ENCODE measurements around the gene UNC13B. TPM values are rescaled to one million over a fixed set of nuclear protein-coding genes. Genes with fewer than 3 reads are reported as not detected.

The UNC13B gene
- total and polyA plus RNA-seq, 2 experiments from 2014 or later: 16.3 to 43.7 TPM

GRCh38 chr9:35446012-35446411 lies 284.2 kb downstream of the UNC13B start:
- TF ChIP-seq CTCF (IDR thresholded peaks at IDR 0.05; ENCODE audit: low read depth, low read length): no peak
- no peaks in the 10 kb centered on the region for H3K4me1 ChIP-seq (ENCODE audit: low read depth)
- H3K36me3 ChIP-seq: no peaks in the 10 kb centered on the region
- H3K4me3 ChIP-seq: no peak overlapping the region
- no peaks in the 10 kb centered on the region for H3K27me3 ChIP-seq
- no peak overlapping the region for H3K27ac ChIP-seq
- no peak for DNase-seq (ENCODE audit: low read depth in 1 of 2, low spot score in 1 of 2)
- H3K9me3 ChIP-seq (ENCODE audit: low read depth): no peaks in the 10 kb centered on the region

GRCh38 chr9:35448496-35448895 lies 286.7 kb downstream of the UNC13B start:
- no peak overlapping the region for H3K4me3 ChIP-seq
- H3K27me3 ChIP-seq: no peaks in the 10 kb centered on the region
- DNase-seq (ENCODE audit: low read depth in 1 of 2, low spot score in 1 of 2): peak in 1 of 2 donors; percentile 42
- H3K4me1 ChIP-seq (ENCODE audit: low read depth): no peaks in the 10 kb centered on the region
- no peaks in the 10 kb centered on the region for H3K36me3 ChIP-seq
- TF ChIP-seq CTCF (IDR thresholded peaks at IDR 0.05; ENCODE audit: low read depth, low read length): no peak
- H3K9me3 ChIP-seq (ENCODE audit: low read depth): no peaks in the 10 kb centered on the region
- no peak overlapping the region for H3K27ac ChIP-seq

GRCh38 chr9:35452481-35452880 lies 290.7 kb downstream of the UNC13B start:
- peak in 1 of 2 donors; percentile 19 for DNase-seq (ENCODE audit: low read depth in 1 of 2, low spot score in 1 of 2)
- H3K27me3 ChIP-seq: no peaks in the 10 kb centered on the region
- no peak overlapping the region for H3K4me3 ChIP-seq
- no peak overlapping the region for H3K27ac ChIP-seq
- no peaks in the 10 kb centered on the region for H3K4me1 ChIP-seq (ENCODE audit: low read depth)
- no peaks in the 10 kb centered on the region for H3K36me3 ChIP-seq
- H3K9me3 ChIP-seq (ENCODE audit: low read depth): no peaks in the 10 kb centered on the region
- peak; percentile 36 for TF ChIP-seq CTCF (IDR thresholded peaks at IDR 0.05; ENCODE audit: low read depth, low read length)

GRCh38 chr9:35453786-35454185 lies 292.0 kb downstream of the UNC13B start:
- no peaks in the 10 kb centered on the region for H3K4me1 ChIP-seq (ENCODE audit: low read depth)
- no peaks in the 10 kb centered on the region for H3K27me3 ChIP-seq
- no peak overlapping the region for H3K4me3 ChIP-seq
- no peak for DNase-seq (ENCODE audit: low read depth in 1 of 2, low spot score in 1 of 2)
- no peaks in the 10 kb centered on the region for H3K36me3 ChIP-seq
- H3K9me3 ChIP-seq (ENCODE audit: low read depth): no peaks in the 10 kb centered on the region
- no peak for TF ChIP-seq CTCF (IDR thresholded peaks at IDR 0.05; ENCODE audit: low read depth, low read length)
- H3K27ac ChIP-seq: no peak overlapping the region

Other genes starting within 250 kb of the UNC13B start
- gene PHF24, start 203.7 kb upstream of the UNC13B start, total RNA-seq: 1.1 and 2.9 TPM in 2 replicates
- gene PHF24, start 203.7 kb upstream of the UNC13B start, polyA plus RNA-seq: 0.95 and 1.4 TPM in 2 replicates
- 39.0 and 44.1 TPM in 2 replicates for gene DNAJB5, start 172.3 kb upstream of the UNC13B start, total RNA-seq
- gene DNAJB5, start 172.3 kb upstream of the UNC13B start, polyA plus RNA-seq: 24.6 and 32.2 TPM in 2 replicates
- gene VCP, start 89.4 kb upstream of the UNC13B start, total RNA-seq: 226 and 328 TPM in 2 replicates
- 301 and 338 TPM in 2 replicates for gene VCP, start 89.4 kb upstream of the UNC13B start, polyA plus RNA-seq
- gene FANCG, start 82.1 kb upstream of the UNC13B start, total RNA-seq: 22.8 and 32.8 TPM in 2 replicates
- gene FANCG, start 82.1 kb upstream of the UNC13B start, polyA plus RNA-seq: 31.7 and 46.5 TPM in 2 replicates
- gene PIGO, start 65.4 kb upstream of the UNC13B start, total RNA-seq: 23.6 and 26.9 TPM in 2 replicates
- 35.1 and 36.0 TPM in 2 replicates for gene PIGO, start 65.4 kb upstream of the UNC13B start, polyA plus RNA-seq
- gene STOML2, start 58.9 kb upstream of the UNC13B start, total RNA-seq: 151 TPM in 2 replicates
- 201 and 219 TPM in 2 replicates for gene STOML2, start 58.9 kb upstream of the UNC13B start, polyA plus RNA-seq
- 31.3 and 46.0 TPM in 2 replicates for gene ATOSB, start 46.1 kb upstream of the UNC13B start, total RNA-seq
- gene ATOSB, start 46.1 kb upstream of the UNC13B start, polyA plus RNA-seq: 25.5 and 29.5 TPM in 2 replicates

Measured in cardiac muscle cell (in vitro differentiated cells and primary cell).